T-helper 1 cell treated with Interleukin-12 subunit alpha and Interleukin-12 subunit beta and Interleukin-4 antibody, amounts not matched to agents 30 μg/mL and 1 μg/mL, for 36 hours (primary cell): ENCODE measurements around the gene NOL9.
"Not testable (repeated sequence)": the region's sequence is repeated elsewhere in the genome, so short reads cannot be mapped to it uniquely, and the experiment has no call there.

ENCODE experiments used
- H3K27ac Mint-ChIP-seq: one replicate; pipeline ENCODE4 v1.8.0; 2021; ENCODE audit warnings: mild to moderate bottlenecking, mixed read lengths
- H3K27me3 Mint-ChIP-seq: one replicate; pipeline ENCODE4 v1.8.0; 2021; ENCODE audit warnings: low read depth, mixed read lengths
- H3K36me3 Mint-ChIP-seq: one replicate; pipeline ENCODE4 v1.8.0; 2021; ENCODE audit warnings: low read depth, mixed read lengths
- H3K4me1 Mint-ChIP-seq: one replicate; pipeline ENCODE4 v1.8.0; 2021; ENCODE audit warnings: low read depth, mixed read lengths
- H3K4me3 Mint-ChIP-seq: one replicate; pipeline ENCODE4 v1.8.0; 2021; ENCODE audit warnings: mild to moderate bottlenecking, moderate library complexity, mixed read lengths
- H3K9me3 Mint-ChIP-seq: one replicate; pipeline ENCODE4 v1.8.0; 2021; ENCODE audit warnings: mixed read lengths

Gene NOL9

GRCh38 chr1:6554031-6554906 lies at the start of gene NOL9:
Gene NOL9, minus strand, starts transcription at chr1:6554513. Its CDS starts 11 bp downstream, at chr1:6554502.
- no peaks in the 10 kb centered on the region for H3K27me3 Mint-ChIP-seq
- H3K36me3 Mint-ChIP-seq: peaks cover 4% of the 10 kb centered on the region
- H3K4me3 Mint-ChIP-seq: peak within 1 kb of the TSS; percentile 82
- peak within 1 kb of the TSS; percentile 76 for H3K27ac Mint-ChIP-seq
- H3K9me3 Mint-ChIP-seq: no peaks in the 10 kb centered on the region
- peaks cover 14% of the 10 kb centered on the region for H3K4me1 Mint-ChIP-seq

GRCh38 chr1:6603238-6603914 lies 49.1 kb upstream of the NOL9 start:
- no peaks in the 10 kb centered on the region for H3K9me3 Mint-ChIP-seq
- peaks cover 10% of the 10 kb centered on the region for H3K36me3 Mint-ChIP-seq
- peaks cover 18% of the 10 kb centered on the region for H3K4me1 Mint-ChIP-seq
- peak overlapping the region; percentile 78 for H3K4me3 Mint-ChIP-seq
- peak overlapping the region; percentile 95 for H3K27ac Mint-ChIP-seq
- H3K27me3 Mint-ChIP-seq: peaks cover 5% of the 10 kb centered on the region

GRCh38 chr1:6602669-6603237 lies 48.4 kb upstream of the NOL9 start, which contains the start of gene KLHL21:
Gene KLHL21, minus strand, starts transcription at chr1:6602869. Its CDS starts 52 bp downstream, at chr1:6602817.
- Mint-ChIP-seq H3K4me3 (peak within 1 kb of the TSS; percentile 100), H3K4me1 (peaks cover 18% of the 10 kb centered on the region), H3K36me3 (peaks cover 10% of the 10 kb centered on the region), H3K9me3 (no peaks in the 10 kb centered on the region), H3K27me3 (peaks cover 3% of the 10 kb centered on the region), H3K27ac (peak within 1 kb of the TSS; percentile 99)

- peak overlapping the region; percentile 99 for H3K27ac Mint-ChIP-seq
- peak overlapping the region; percentile 100 for H3K4me3 Mint-ChIP-seq
- H3K27me3 Mint-ChIP-seq: no peaks in the 10 kb centered on the region
- peaks cover 12% of the 10 kb centered on the region for H3K36me3 Mint-ChIP-seq
- no peaks in the 10 kb centered on the region for H3K9me3 Mint-ChIP-seq
- peaks cover 18% of the 10 kb centered on the region for H3K4me1 Mint-ChIP-seq
Measured at GRCh38 chr1:6601923-6602668, 47.8 kb upstream of the NOL9 start.

- no peaks in the 10 kb centered on the region for H3K27me3 Mint-ChIP-seq
- peak overlapping the region; percentile 100 for H3K4me3 Mint-ChIP-seq
- no peaks in the 10 kb centered on the region for H3K9me3 Mint-ChIP-seq
- peaks cover 18% of the 10 kb centered on the region for H3K4me1 Mint-ChIP-seq
- peaks cover 16% of the 10 kb centered on the region for H3K36me3 Mint-ChIP-seq
- peak overlapping the region; percentile 99 for H3K27ac Mint-ChIP-seq
Measured at GRCh38 chr1:6601049-6601922, 47.0 kb upstream of the NOL9 start.

GRCh38 chr1:6600410-6601048 lies 46.2 kb upstream of the NOL9 start:
- no peaks in the 10 kb centered on the region for H3K9me3 Mint-ChIP-seq
- no peaks in the 10 kb centered on the region for H3K27me3 Mint-ChIP-seq
- peaks cover 23% of the 10 kb centered on the region for H3K36me3 Mint-ChIP-seq
- H3K27ac Mint-ChIP-seq: peak overlapping the region; percentile 99
- peaks cover 18% of the 10 kb centered on the region for H3K4me1 Mint-ChIP-seq
- H3K4me3 Mint-ChIP-seq: peak overlapping the region; percentile 100

- H3K36me3 Mint-ChIP-seq: peaks cover 25% of the 10 kb centered on the region
- peaks cover 18% of the 10 kb centered on the region for H3K4me1 Mint-ChIP-seq
- not testable (repeated sequence) for H3K9me3 Mint-ChIP-seq, H3K27me3 Mint-ChIP-seq
- peak overlapping the region; percentile 100 for H3K4me3 Mint-ChIP-seq
- H3K27ac Mint-ChIP-seq: peak overlapping the region; percentile 99
Measured at GRCh38 chr1:6599991-6600390, 45.7 kb upstream of the NOL9 start.

GRCh38 chr1:6599141-6599975 lies 45.0 kb upstream of the NOL9 start:
- H3K36me3 Mint-ChIP-seq: peaks cover 25% of the 10 kb centered on the region
- peak overlapping the region; percentile 100 for H3K4me3 Mint-ChIP-seq
- H3K27ac Mint-ChIP-seq: peak overlapping the region; percentile 83
- H3K9me3 Mint-ChIP-seq: no peaks in the 10 kb centered on the region
- H3K4me1 Mint-ChIP-seq: peaks cover 18% of the 10 kb centered on the region
- H3K27me3 Mint-ChIP-seq: no peaks in the 10 kb centered on the region

- Mint-ChIP-seq H3K27ac (no peak overlapping the region), H3K36me3 (peaks cover 28% of the 10 kb centered on the region), H3K27me3 (no peaks in the 10 kb centered on the region), H3K4me3 (no peak overlapping the region), H3K9me3 (no peaks in the 10 kb centered on the region), H3K4me1 (peaks cover 11% of the 10 kb centered on the region)
Measured at GRCh38 chr1:6597777-6598131, 43.4 kb upstream of the NOL9 start.

GRCh38 chr1:6596886-6597776 lies 42.8 kb upstream of the NOL9 start:
- H3K27ac Mint-ChIP-seq: no peak overlapping the region
- no peak overlapping the region for H3K4me3 Mint-ChIP-seq
- H3K4me1 Mint-ChIP-seq: peaks cover 11% of the 10 kb centered on the region
- no peaks in the 10 kb centered on the region for H3K27me3 Mint-ChIP-seq
- no peaks in the 10 kb centered on the region for H3K9me3 Mint-ChIP-seq
- peaks cover 28% of the 10 kb centered on the region for H3K36me3 Mint-ChIP-seq

- peaks cover 14% of the 10 kb centered on the region for H3K4me1 Mint-ChIP-seq
- H3K27ac Mint-ChIP-seq: no peak overlapping the region
- no peaks in the 10 kb centered on the region for H3K9me3 Mint-ChIP-seq
- H3K4me3 Mint-ChIP-seq: no peak overlapping the region
- no peaks in the 10 kb centered on the region for H3K27me3 Mint-ChIP-seq
- H3K36me3 Mint-ChIP-seq: peaks cover 28% of the 10 kb centered on the region
Measured at GRCh38 chr1:6596351-6596750, 42.0 kb upstream of the NOL9 start.
